Right cardiac atrium (tissue), 5 donors: ENCODE measurements around the gene HOXB4. TPM values are rescaled to one million over a fixed set of nuclear protein-coding genes. Genes with fewer than 3 reads are reported as not detected.
A peak's percentile ranks its signal among the peaks of the same experiment; 100 is the strongest.

Experiments
- ATAC-seq, 2 donors: fragments of 200-7000 bp; cut with Tn5 transposase; one replicate each; pipeline versions ENCODE4 v1.8.0 to v1.9.1; 2020; ENCODE audit warnings: moderate library complexity in 2 of 2, mild to moderate bottlenecking in 1 of 2
- DNase-seq, 3 donors: peaks; one replicate each; pipeline ENCODE4 v3.0.0-alpha.2; 2020
- H3K27ac ChIP-seq: one replicate; pipeline ENCODE4 v1.5.1; 2013; ENCODE audit warnings: mild to moderate bottlenecking, low read length, control low read depth, moderate library complexity
- H3K27me3 ChIP-seq: one replicate; pipeline ENCODE4 v1.6.1; 2013; ENCODE audit not compliant: control insufficient read depth, insufficient read depth
- H3K4me1 ChIP-seq: one replicate; pipeline ENCODE4 v1.6.1; 2013; ENCODE audit warnings: low read length; ENCODE audit not compliant: control insufficient read depth, insufficient read depth
- H3K4me3 ChIP-seq: one replicate; pipeline ENCODE4 v1.5.1; 2013; ENCODE audit warnings: low read length, control low read depth
- H3K9me3 ChIP-seq: one replicate; pipeline ENCODE4 v1.6.1; 2013; ENCODE audit warnings: low read length; ENCODE audit not compliant: control insufficient read depth
- WGBS: extraction: QIAGEN DNeasy Blood & Tissue Kit; methylation state at CpG from one replicate; pipeline ENCODE4 v1.1.7; 2013; 5-methylcytosine and 5-hydroxymethylcytosine counted together
- intact Hi-C, 4 donors: fragments of 100-400 bp; cut with DNase I; formaldehyde crosslinking; loops; one replicate each; pipeline versions ENCODE4 v1.11.0 to v1.14.0; 2022 to 2023
- polyA plus RNA-seq: library from polyadenylated mRNA; stranded (reverse); fragments of 200-250 nt; gene quantifications from one replicate; pipeline ENCODE4 v1.2.3, GENCODE V29; 2013
- total RNA-seq, 4 donors: library from RNA; stranded (reverse); fragmentation: NEBNext Ultra II Directional; extraction: Animal tissue kit (Norgen Biotek cat#: 25700); gene quantifications; one replicate each; pipeline ENCODE4 v1.2.1, GENCODE V29; 2021
- donor health status: healthy with polysubstance abuse.
- donor health status: DM: no; HTN: yes; CAD: no.
- donor health status: DM: no; HTN: no; CAD: no.
- donor health status: DM: no; HTN: yes; CAD: no; lungs with severe emphysema.
- donor health status: DM: yes; HTN: yes; CAD: no.

HOXB4 gene
- total and polyA plus RNA-seq, 5 donors: 0.38 to 1.1 (median 0.61) TPM

DNA sequence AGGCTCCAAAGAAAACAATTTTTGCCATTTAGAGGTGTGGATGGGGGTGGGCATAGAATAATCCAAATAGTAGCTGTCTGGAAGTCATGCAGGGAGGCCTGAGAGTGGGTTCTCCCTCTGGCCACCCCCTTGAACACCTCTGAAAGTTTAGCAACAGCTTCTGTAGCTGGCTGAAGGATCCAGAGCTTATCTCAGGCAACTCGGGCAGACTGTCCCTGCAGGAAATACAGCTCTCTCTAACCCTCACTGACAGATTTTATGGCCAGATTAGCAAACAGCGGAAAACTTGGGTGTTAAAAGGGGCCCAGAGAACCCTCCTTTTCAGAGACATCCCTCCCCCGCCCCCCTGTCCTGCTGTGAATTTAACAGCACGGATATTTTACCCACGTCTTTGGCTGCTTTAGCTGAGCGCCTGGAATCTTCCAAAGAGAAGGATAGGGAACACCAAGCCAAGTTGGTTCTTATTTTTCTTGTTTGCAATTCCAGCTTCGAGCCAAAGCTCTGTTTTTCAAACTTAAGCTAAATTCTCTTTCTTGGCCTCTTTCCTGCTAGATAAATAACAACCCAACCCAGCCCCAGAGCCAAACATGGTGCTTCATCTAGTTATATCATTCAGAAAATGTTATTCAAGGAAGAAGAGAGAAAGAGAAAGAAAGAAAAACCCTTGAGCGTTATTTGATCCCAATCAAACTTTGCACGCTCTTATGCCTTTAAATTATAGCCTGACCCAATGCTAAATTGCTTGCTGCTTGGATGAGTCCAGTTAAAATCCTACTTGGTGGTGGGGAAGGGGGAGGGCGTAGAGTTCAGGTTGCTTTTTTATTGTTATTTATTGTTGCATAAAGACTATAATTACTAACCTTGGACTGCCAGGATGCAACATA, 31.0 kb downstream of the HOXB4 start:
- H3K27ac ChIP-seq: peak overlapping the region; percentile 88
- H3K4me1 ChIP-seq: peaks cover 3% of the 10 kb centered on the region
- no peaks in the 10 kb centered on the region for H3K27me3 ChIP-seq

GRCh38 chr17:48546137-48546923, 31.8 kb downstream of the HOXB4 start:
- Histone ChIP-seq H3K27me3 (no peaks in the 10 kb centered on the region), H3K9me3 (no peaks in the 10 kb centered on the region), H3K4me1 (peaks cover 3% of the 10 kb centered on the region), H3K27ac (peak overlapping the region; percentile 88), H3K4me3 (peak overlapping the region; percentile 45)
- intact Hi-C loops: no loop called here
- peak in 1 of 3 donors; percentile 28 for DNase-seq
- no peak for ATAC-seq
- 39% methylated on average over 10 of the region's 10 CpGs for whole genome bisulfite sequencing

More for the DNA sequence above, 31.0 kb downstream of the HOXB4 start:
- Histone ChIP-seq H3K9me3 (no peaks in the 10 kb centered on the region), H3K4me3 (peak overlapping the region; percentile 45)
- WGBS: 30% methylated on average over 10 of the region's 10 CpGs
- DNase-seq: no peak
- peak in 1 of 2 donors; percentile 10 for ATAC-seq
- intact Hi-C loops: no loop called here

- Histone ChIP-seq H3K27me3 (no peaks in the 10 kb centered on the region), H3K9me3 (no peaks in the 10 kb centered on the region), H3K27ac (peak overlapping the region; percentile 50), H3K4me3 (no peak overlapping the region), H3K4me1 (peaks cover 3% of the 10 kb centered on the region)
- intact Hi-C loops: no loop called here
- ATAC-seq: no peak
- no peak for DNase-seq
- WGBS: 95% methylated on average over 1 of the region's 1 CpG
Observed at GRCh38 chr17:48545539-48545938, 32.6 kb downstream of the HOXB4 start.

DNA sequence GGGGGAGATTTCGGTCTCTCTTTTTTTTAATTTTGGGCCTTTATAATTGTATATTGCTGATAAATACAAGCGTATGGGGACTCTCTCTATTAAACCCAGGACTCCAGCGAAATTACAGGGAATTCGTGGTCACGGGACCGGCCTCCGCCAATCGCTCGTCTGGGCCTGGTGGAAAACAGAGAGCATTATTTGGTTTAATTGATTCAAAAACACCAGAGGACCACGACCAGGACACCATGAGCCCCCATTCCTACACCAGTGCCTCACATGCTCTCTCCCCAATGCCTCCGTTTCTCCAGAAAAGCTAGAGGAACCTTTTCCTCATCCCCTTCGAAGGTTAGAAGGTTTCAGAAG, 33.2 kb downstream of the HOXB4 start, which contains the start of gene HOXB2:
TSS of gene HOXB2 (minus strand) at position 88 of the 354 bp plus-strand sequence. CDS start 198 bp downstream, outside the sequence.
- ATAC-seq (no peak), DNase-seq (peak in 2 of 3 donors; percentile 50 to 73)
- Histone ChIP-seq H3K4me1 (peaks cover 3% of the 10 kb centered on the region), H3K9me3 (no peaks in the 10 kb centered on the region), H3K27ac (peak within 1 kb of the TSS; percentile 76), H3K27me3 (no peaks in the 10 kb centered on the region), H3K4me3 (peak within 1 kb of the TSS; percentile 77)
- intact Hi-C loops: no loop called here
- WGBS: 26% methylated on average over 12 of the region's 12 CpGs

DNA sequence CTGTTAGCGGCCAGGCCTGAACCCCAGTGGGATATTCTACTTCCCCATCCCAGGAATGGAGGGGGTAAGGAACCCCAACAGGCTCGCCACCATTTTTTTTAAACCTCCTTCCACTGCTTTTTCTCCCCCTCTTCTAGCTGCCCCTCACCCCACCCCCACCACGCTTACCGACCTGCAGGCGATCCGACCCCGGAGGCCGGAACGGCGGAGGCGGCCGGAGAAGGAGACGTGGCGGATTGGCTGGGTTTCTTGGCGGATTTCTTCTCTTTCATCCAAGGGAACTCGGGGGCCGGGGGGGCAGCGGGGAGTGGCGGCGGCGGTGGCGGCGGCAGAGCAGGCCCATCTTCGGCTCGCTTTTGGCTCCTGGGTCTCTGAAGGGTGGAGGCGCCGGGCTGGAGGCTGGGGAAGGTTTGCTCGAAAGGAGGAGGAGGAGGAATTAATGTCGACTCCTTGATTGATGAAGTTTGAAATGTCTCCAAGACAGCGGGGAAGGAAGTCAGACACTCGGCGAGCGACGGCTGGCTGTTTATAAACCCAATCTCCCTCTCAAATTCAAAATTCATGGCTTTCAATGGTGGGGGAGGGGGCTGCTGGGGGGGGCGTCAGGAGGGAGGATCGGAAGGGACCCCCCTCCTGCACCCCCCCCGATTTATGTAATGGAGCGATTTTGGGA, 33.7 kb downstream of the HOXB4 start:
- H3K27ac ChIP-seq: peak overlapping the region; percentile 76
- DNase-seq (peak; percentile 87 to 95 (median 94)), ATAC-seq (peak; percentile 76 to 81)
- peak overlapping the region; percentile 77 for H3K4me3 ChIP-seq
- 6% methylated on average over 38 of the region's 38 CpGs for WGBS
- intact Hi-C loops: loop anchor here in 1 of 4 donors (5.0 kb wide), 1 partner anchor 33 kb away; the partner anchor contains the start of gene HOXB4
- no peaks in the 10 kb centered on the region for H3K27me3 ChIP-seq
- H3K4me1 ChIP-seq: peaks cover 3% of the 10 kb centered on the region
- no peaks in the 10 kb centered on the region for H3K9me3 ChIP-seq

GRCh38 chr17:48543854-48544348, 34.2 kb downstream of the HOXB4 start:
- intact Hi-C loops: loop anchor here in 1 of 4 donors (5.0 kb wide), 1 partner anchor 33 kb away; the partner anchor contains the start of gene HOXB4
- Histone ChIP-seq H3K27me3 (no peaks in the 10 kb centered on the region), H3K27ac (peak overlapping the region; percentile 76), H3K4me1 (peaks cover 3% of the 10 kb centered on the region), H3K4me3 (peak overlapping the region; percentile 77), H3K9me3 (no peaks in the 10 kb centered on the region)
- DNase-seq: peak in 2 of 3 donors; percentile 28 to 68
- ATAC-seq: peak; percentile 10 to 36
- 6% methylated on average over 20 of the region's 20 CpGs for WGBS

DNA sequence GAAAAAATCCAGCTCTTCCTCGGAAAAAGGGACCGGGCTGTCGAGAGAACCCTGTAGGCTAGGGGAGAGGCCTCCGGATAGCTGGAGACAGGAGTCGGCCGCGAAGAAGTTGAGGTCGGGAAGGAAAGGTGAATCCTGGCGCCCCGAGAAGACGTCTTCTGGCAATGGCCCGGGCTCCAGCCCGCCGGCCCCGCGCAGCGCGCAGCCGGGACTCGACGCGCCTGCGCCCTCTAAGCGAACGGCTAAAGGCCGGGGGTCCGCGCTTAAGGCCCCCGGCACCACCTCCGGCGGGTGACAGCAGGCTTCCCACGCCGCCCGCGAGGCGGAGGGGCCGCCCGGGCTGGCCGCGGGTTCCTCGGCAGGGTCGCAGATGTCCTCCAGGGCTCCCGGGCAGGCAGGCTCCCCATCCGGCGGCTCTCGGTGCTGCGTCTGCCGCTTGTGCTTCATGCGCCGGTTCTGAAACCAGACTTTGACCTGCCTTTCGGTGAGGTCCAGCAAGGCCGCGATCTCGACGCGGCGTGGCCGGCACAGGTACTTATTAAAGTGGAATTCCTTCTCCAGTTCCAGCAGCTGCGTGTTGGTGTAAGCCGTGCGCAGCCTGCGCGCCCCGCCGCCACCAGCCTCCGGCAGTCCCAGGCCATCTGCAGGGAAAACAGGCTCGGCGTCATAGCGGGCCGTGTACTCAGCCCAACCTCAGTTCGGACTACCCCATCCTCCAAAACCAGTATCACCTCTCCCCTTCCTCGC, 34.9 kb downstream of the HOXB4 start:
- WGBS: under 1% methylated on average over 72 of the region's 72 CpGs
- peak overlapping the region; percentile 76 for H3K27ac ChIP-seq
- intact Hi-C loops: loop anchor here in 1 of 4 donors (5.0 kb wide), 1 partner anchor 34 kb away; the partner anchor contains the start of gene HOXB4
- peak overlapping the region; percentile 77 for H3K4me3 ChIP-seq
- no peaks in the 10 kb centered on the region for H3K27me3 ChIP-seq
- no peaks in the 10 kb centered on the region for H3K9me3 ChIP-seq
- H3K4me1 ChIP-seq: peaks cover 3% of the 10 kb centered on the region
- ATAC-seq (peak; percentile 17 to 51), DNase-seq (peak; percentile 47 to 75 (median 70))

- no peak for ATAC-seq
- intact Hi-C loops: loop anchor here in 1 of 4 donors (5.0 kb wide), 1 partner anchor 35 kb away; the partner anchor contains the start of gene HOXB4
- WGBS: 6% methylated on average over 12 of the region's 12 CpGs
- DNase-seq: no peak
- peaks cover 3% of the 10 kb centered on the region for H3K4me1 ChIP-seq
- H3K27me3 ChIP-seq: no peaks in the 10 kb centered on the region
- no peaks in the 10 kb centered on the region for H3K9me3 ChIP-seq
- H3K4me3 ChIP-seq: peak overlapping the region; percentile 77
- peak overlapping the region; percentile 76 for H3K27ac ChIP-seq
Observed at GRCh38 chr17:48542698-48543106, 35.4 kb downstream of the HOXB4 start.

DNA sequence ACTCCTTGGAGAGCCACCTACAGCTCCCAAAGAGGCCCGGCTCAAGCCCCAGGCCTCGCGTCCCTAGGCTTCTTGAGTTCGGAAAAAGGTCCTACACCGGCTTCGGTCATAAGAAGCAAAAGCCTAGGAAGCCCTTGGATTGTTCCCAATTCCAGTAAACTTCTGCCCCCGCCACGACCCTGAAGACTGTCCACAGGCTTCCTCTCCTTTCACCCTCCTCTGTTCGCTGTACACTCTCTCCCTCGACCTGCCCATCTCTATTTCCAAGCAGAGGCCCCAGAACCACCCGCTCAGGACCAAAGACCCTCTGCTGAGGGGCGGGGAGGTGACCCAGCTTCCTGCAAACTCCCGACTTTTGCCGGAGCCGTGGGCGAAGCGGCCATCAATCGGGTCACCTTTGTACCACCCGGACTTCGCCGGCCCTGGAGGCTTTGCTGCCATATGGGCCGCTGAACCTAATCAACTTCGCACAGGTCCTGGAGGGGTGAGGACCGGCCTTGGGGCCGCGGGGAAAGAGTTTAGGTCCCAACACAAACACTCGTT, 36.0 kb downstream of the HOXB4 start:
- H3K27me3 ChIP-seq: no peaks in the 10 kb centered on the region
- H3K4me1 ChIP-seq: peaks cover 3% of the 10 kb centered on the region
- DNase-seq (peak in 1 of 3 donors; percentile 33), ATAC-seq (peak; percentile 1 to 4)
- intact Hi-C loops: loop anchor here in 1 of 4 donors (5.0 kb wide), 1 partner anchor 35 kb away; the partner anchor contains the start of gene HOXB4
- 13% methylated on average over 27 of the region's 27 CpGs for WGBS
- H3K27ac ChIP-seq: peak overlapping the region; percentile 94
- peak overlapping the region; percentile 77 for H3K4me3 ChIP-seq
- no peaks in the 10 kb centered on the region for H3K9me3 ChIP-seq
